ENCODE measurements around the gene MED26.
A peak's percentile ranks its signal among the peaks of the same experiment; 100 is the strongest.

Gene MED26

GRCh38 chr19:16530540-16531379 is 97.2 kb downstream of the MED26 start:
- no peak overlapping the region for H3K4me3 ChIP-seq (ENCODE audit: low read depth, low read length)
- no peak for TF ChIP-seq CTCF (conservative IDR thresholded peaks at IDR 0.05; ENCODE audit: low read depth, low read length)
- no peak for DNase-seq (ENCODE audit: low read depth)

GRCh38 chr19:16529466-16530144 is 98.4 kb downstream of the MED26 start:
- TF ChIP-seq CTCF (conservative IDR thresholded peaks at IDR 0.05; ENCODE audit: low read depth, low read length) = no peak
- no peak for DNase-seq (ENCODE audit: low read depth)
- no peak overlapping the region for H3K4me3 ChIP-seq (ENCODE audit: low read depth, low read length)

GRCh38 chr19:16527971-16528521 is 100.0 kb downstream of the MED26 start:
- no peak overlapping the region for H3K4me3 ChIP-seq (ENCODE audit: low read depth, low read length)
- peak; percentile 62 for TF ChIP-seq CTCF (conservative IDR thresholded peaks at IDR 0.05; ENCODE audit: low read depth, low read length)
- DNase-seq (ENCODE audit: low read depth) = peak; percentile 40

- H3K4me3 ChIP-seq (ENCODE audit: low read depth, low read length) = no peak overlapping the region
- DNase-seq (ENCODE audit: low read depth) = no peak
- no peak for TF ChIP-seq CTCF (conservative IDR thresholded peaks at IDR 0.05; ENCODE audit: low read depth, low read length)
Observed at GRCh38 chr19:16527334-16527935, 100.6 kb downstream of the MED26 start.

- no peak for DNase-seq (ENCODE audit: low read depth)
- H3K4me3 ChIP-seq (ENCODE audit: low read depth, low read length) = no peak overlapping the region
- TF ChIP-seq CTCF (conservative IDR thresholded peaks at IDR 0.05; ENCODE audit: low read depth, low read length) = no peak
Observed at GRCh38 chr19:16525751-16526481, 102.1 kb downstream of the MED26 start.

GRCh38 chr19:16524991-16525734 is 102.8 kb downstream of the MED26 start:
- no peak for TF ChIP-seq CTCF (conservative IDR thresholded peaks at IDR 0.05; ENCODE audit: low read depth, low read length)

More at GRCh38 chr19:16524991-16525734, 102.8 kb downstream of the MED26 start:
- no peak overlapping the region for H3K4me3 ChIP-seq (ENCODE audit: low read depth, low read length)
- no peak for DNase-seq (ENCODE audit: low read depth)
